ENCODE results near the gene CEL. TPM values are rescaled to one million over a fixed set of nuclear protein-coding genes. Genes with fewer than 3 reads are reported as not detected.

CEL gene
- total RNA-seq, 1 experiment from 2014 or later = 0.61 TPM

DNA sequence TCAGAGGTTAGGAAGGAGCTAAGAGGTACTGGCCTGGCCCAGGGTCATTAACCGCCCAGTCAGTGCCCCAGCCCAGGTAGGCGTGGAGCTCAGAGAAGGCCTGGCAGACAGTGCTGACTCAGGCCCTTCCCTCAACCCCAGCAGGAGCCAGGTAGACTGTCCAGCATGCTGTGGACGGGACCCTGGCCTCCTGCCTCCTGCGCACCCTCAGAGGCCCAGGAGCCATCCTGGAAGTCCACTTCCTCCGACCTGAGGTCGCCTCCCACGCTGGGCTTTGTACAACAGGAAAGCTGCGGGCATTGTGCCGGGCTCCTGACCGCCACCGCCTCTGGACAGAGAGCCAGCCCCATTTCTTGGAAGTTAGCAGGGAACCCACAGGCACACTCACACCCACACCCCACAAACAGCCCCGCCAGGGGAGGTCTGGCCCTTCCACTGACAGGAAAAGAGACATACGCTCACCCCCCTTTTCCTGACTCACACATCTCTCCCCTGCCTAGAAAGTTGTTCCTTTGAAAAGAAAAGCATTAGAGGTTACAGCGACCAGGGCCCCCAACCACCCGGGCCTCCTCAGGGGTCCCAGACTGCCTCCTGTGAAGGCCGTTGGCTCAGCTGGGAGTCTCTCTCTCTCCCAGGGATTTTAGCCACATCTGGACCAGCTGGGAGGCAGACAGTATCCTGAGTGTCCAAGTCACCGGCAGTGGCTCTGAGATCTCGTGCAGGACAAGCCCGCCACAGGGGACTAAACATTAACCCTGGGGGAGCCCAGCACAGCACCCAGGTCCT is 51.6 kb downstream of the CEL start:
- DNase-seq (ENCODE audit: low read depth in 1 of 2, low spot score in 2 of 2) = no peak
- Histone ChIP-seq H3K27ac (no peak overlapping the region), H3K4me1 (replicated peaks) (no peaks in the 10 kb centered on the region), H3K9me3 (replicated peaks) (no peaks in the 10 kb centered on the region), H3K4me3 (no peak overlapping the region), H3K27me3 (replicated peaks) (no peaks in the 10 kb centered on the region), H3K36me3 (no peaks in the 10 kb centered on the region)

DNA sequence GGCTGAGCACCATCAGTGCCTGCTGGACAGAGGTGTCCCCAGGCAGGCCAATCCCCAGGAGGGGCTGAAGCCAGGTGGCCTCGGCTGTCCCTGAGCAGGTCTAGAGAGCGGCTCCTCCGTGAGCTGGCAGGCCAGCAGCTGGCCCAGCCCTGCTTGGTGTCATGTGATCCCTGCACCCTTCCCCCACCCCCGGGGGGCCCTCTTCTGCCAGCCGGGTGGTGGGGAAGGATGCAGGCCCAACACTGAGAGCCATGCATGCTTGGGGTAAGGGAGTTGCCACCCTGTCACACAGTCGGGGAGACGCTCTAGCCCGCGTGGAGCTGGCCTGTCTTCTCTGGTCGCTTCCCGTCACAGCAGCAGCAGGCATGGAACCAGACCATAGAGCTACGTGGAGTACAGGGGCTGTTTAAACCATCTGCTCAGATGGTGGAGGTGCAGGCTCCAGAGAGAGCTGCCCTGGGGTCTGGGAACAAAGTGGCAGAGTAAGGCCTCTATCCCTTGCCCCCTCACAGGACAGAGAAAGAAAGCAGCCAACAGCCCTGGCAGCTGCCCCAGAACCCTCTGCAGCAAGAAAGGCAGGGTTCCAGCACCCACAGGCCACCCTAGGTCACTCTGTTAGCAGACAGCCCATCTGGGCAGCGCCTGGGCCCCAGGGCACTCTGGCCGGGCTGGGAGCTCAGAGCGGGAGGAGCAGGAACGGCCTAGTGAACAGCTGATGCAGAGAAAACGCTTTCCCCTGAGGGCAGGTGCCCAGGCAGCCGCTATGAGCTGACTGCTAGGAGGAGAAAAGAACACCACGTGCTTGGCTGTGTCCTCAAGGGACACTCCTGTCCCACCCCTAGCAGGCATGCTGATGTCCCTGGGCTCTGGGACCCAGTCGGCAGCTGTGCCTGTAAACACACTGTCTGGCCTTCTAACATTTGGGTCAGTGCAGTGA is 52.4 kb downstream of the CEL start:
- H3K27ac ChIP-seq = no peak overlapping the region
- no peaks in the 10 kb centered on the region for H3K27me3 ChIP-seq (replicated peaks)
- no peak overlapping the region for H3K4me3 ChIP-seq
- H3K36me3 ChIP-seq = no peaks in the 10 kb centered on the region
- no peaks in the 10 kb centered on the region for H3K9me3 ChIP-seq (replicated peaks)
- no peak for DNase-seq (ENCODE audit: low read depth in 1 of 2, low spot score in 2 of 2)
- no peaks in the 10 kb centered on the region for H3K4me1 ChIP-seq (replicated peaks)

DNA sequence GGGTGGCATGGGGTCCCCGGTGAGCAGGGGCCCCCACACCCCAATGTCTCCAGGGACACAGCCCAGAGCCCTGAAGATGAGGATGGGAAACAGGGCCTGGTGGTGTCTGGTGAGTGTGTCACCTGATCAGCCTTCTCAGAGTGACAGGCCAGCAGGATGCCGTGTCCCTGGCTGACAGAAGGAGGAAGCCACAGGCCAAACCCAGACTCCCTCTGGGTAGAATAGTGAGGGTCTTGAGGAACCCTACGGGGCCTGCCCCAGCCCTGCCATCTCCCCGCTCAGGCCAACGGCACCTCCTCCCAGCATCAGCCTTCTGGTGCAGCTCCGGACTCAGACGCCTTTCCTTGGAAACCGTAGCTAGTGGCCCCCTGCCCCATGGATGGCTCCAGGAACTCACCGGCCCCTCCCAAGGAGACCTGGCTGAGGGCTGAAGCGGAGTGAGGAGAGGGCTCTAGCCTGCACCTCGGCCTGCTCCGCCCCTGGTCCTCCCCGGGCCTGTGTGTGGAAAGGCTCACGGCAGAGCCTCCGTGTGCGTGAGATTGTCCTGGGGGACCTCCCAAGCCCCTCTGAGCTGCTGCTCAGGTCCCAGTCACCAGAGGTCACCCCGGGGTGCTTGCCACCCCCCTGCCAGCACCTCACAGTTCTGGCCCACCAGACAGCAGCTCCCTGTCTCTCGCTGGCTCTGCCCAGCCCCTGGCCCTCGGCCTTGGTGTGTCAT is 53.3 kb downstream of the CEL start:
- H3K4me3 ChIP-seq = no peak overlapping the region
- H3K27ac ChIP-seq = no peak overlapping the region
- no peaks in the 10 kb centered on the region for H3K4me1 ChIP-seq (replicated peaks)
- no peak for DNase-seq (ENCODE audit: low read depth in 1 of 2, low spot score in 2 of 2)
- H3K27me3 ChIP-seq (replicated peaks) = no peaks in the 10 kb centered on the region
- H3K9me3 ChIP-seq (replicated peaks) = no peaks in the 10 kb centered on the region
- H3K36me3 ChIP-seq = no peaks in the 10 kb centered on the region

DNA sequence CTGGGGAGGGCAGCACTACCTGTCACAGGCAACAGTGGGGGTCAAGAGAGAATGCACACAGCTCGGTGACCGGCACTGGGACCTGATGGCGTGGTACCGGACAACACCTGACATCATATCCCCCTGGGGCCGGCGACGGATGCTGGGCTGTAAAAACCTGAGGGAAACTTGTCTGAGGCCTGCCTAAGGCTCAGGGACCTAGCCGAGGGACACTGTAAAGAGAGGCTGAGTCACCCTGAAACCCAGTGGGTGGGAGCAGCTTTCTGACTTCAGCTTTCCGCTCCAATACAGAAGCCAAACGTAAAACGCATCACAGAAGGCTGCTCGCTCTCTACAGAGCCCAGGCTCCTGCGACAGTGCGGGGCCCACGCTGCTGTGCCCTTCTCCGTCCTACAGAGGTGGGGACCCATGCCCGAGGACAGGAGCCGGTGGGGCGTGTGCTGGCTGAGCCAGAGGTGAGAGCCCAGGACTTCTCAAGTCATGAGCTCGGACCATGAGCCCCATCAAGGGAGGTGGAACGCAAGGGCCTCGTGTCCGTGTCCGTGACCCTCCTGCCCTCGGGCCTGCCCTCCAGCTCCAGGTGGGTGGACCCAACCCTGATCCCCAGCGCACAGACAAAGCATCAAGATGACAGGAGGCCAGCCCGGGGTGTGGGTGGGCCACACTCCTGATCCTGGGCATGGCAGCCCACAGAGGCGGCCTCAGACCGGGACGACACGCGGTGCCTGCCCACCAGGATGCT is 54.0 kb downstream of the CEL start:
- H3K36me3 ChIP-seq = no peaks in the 10 kb centered on the region
- no peak for DNase-seq (ENCODE audit: low read depth in 1 of 2, low spot score in 2 of 2)
- no peaks in the 10 kb centered on the region for H3K27me3 ChIP-seq (replicated peaks)
- H3K4me3 ChIP-seq = no peak overlapping the region
- no peak overlapping the region for H3K27ac ChIP-seq
- H3K4me1 ChIP-seq (replicated peaks) = peaks cover 4% of the 10 kb centered on the region
- no peaks in the 10 kb centered on the region for H3K9me3 ChIP-seq (replicated peaks)

GRCh38 chr9:133116346-133117231 is 54.8 kb downstream of the CEL start:
- H3K4me1 ChIP-seq (replicated peaks) = peaks cover 9% of the 10 kb centered on the region
- no peak overlapping the region for H3K27ac ChIP-seq
- no peaks in the 10 kb centered on the region for H3K27me3 ChIP-seq (replicated peaks)
- no peaks in the 10 kb centered on the region for H3K9me3 ChIP-seq (replicated peaks)
- H3K4me3 ChIP-seq = no peak overlapping the region
- H3K36me3 ChIP-seq = no peaks in the 10 kb centered on the region
- DNase-seq (ENCODE audit: low read depth in 1 of 2, low spot score in 2 of 2) = no peak

DNA sequence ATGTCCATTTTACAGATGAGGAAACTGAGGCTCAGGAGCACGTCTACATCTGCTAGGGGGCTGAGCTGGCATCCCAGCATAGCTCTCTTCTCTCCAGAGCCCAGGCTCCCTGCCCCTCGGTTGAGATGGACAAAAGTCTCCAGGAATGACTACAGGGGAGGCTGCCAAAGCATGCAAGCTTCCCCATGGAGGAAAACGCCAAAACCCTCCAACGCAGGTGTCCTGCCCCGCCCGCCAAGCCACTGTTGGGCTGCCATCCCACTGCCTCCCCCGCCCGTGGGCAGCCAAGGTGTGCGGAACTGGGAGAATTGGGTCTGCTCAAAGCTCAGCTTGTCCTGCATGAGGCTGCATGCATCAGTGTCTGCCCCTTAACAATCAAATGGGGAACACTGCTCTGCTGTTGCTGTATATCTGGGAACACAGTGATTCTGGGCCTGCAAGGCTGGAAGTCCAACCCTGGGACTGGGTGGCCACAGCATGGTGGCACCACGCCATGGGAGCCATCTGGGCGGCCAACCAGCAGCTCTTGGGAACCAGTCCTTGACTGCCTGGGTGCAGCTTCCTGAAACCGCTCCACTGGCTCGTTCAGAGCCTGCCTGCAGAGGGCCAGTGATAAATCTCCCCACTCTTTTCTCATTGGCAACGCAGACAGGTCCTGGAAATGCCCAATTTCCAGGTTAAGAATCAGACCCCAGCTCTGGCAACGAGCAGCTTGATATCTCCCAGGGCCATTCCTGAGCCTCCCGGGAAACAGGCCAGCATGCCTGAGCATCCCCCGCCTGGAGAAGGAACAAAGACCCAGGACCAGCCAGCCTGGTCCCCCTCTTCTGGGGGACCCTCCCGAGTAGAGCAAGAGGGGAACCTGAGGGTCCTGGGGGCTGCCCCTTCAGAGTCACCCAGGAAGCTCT is 55.7 kb downstream of the CEL start:
- Histone ChIP-seq H3K27me3 (replicated peaks) (no peaks in the 10 kb centered on the region), H3K4me3 (no peak overlapping the region), H3K4me1 (replicated peaks) (peaks cover 9% of the 10 kb centered on the region), H3K27ac (no peak overlapping the region), H3K9me3 (replicated peaks) (no peaks in the 10 kb centered on the region), H3K36me3 (no peaks in the 10 kb centered on the region)
- DNase-seq (ENCODE audit: low read depth in 1 of 2, low spot score in 2 of 2) = no peak

GRCh38 chr9:133118179-133118520 is 56.4 kb downstream of the CEL start:
- Histone ChIP-seq H3K4me1 (replicated peaks) (peaks cover 9% of the 10 kb centered on the region), H3K4me3 (no peak overlapping the region), H3K9me3 (replicated peaks) (no peaks in the 10 kb centered on the region), H3K27ac (no peak overlapping the region), H3K27me3 (replicated peaks) (no peaks in the 10 kb centered on the region), H3K36me3 (no peaks in the 10 kb centered on the region)
- no peak for DNase-seq (ENCODE audit: low read depth in 1 of 2, low spot score in 2 of 2)

- Histone ChIP-seq H3K27ac (no peak overlapping the region), H3K4me3 (no peak overlapping the region), H3K9me3 (replicated peaks) (no peaks in the 10 kb centered on the region), H3K4me1 (replicated peaks) (peaks cover 9% of the 10 kb centered on the region), H3K27me3 (replicated peaks) (no peaks in the 10 kb centered on the region), H3K36me3 (no peaks in the 10 kb centered on the region)
- DNase-seq (ENCODE audit: low read depth in 1 of 2, low spot score in 2 of 2) = no peak
These were observed 56.8 kb downstream of the CEL start for GRCh38 chr9:133118568-133118967.

DNA sequence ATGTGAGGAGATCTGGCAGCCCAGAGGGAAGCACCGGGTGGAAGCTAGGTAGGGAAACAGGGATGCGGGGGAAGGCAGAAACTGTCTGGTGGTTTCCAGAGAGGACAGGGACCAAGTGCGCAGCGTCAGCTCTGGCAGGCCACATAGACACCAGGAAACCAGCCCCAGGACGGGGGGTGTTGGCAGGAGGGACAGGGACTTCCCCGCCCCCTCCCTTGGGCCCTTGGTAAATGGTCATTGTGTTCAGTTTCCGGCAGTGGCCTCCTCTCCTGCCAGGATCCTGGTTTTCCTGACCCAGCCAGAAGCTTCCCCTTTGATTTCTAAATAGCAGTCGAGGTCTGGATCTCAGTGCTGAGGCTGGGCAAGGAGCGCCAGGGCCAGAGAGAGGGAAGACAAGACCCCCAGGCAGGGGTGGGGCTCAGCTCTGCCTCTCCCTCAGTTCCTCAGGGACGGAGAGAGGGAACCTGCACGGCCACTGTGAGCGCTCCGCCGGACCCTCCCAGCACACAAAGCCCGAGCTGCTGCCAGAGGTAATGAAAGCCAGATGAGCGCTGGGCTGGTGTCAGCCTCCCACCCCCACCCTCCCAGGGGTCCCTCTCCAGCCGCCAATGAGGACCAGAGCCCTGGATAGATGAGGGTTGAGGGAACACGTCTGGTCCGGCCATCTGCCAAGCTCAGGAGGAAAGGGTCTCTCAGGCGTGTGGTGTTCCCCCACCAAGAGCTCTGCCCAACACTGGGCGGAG is 57.5 kb downstream of the CEL start:
- no peaks in the 10 kb centered on the region for H3K36me3 ChIP-seq
- H3K4me3 ChIP-seq = no peak overlapping the region
- no peak for DNase-seq (ENCODE audit: low read depth in 1 of 2, low spot score in 2 of 2)
- no peak overlapping the region for H3K27ac ChIP-seq
- peaks cover 9% of the 10 kb centered on the region for H3K4me1 ChIP-seq (replicated peaks)
- no peaks in the 10 kb centered on the region for H3K9me3 ChIP-seq (replicated peaks)
- no peaks in the 10 kb centered on the region for H3K27me3 ChIP-seq (replicated peaks)

DNA sequence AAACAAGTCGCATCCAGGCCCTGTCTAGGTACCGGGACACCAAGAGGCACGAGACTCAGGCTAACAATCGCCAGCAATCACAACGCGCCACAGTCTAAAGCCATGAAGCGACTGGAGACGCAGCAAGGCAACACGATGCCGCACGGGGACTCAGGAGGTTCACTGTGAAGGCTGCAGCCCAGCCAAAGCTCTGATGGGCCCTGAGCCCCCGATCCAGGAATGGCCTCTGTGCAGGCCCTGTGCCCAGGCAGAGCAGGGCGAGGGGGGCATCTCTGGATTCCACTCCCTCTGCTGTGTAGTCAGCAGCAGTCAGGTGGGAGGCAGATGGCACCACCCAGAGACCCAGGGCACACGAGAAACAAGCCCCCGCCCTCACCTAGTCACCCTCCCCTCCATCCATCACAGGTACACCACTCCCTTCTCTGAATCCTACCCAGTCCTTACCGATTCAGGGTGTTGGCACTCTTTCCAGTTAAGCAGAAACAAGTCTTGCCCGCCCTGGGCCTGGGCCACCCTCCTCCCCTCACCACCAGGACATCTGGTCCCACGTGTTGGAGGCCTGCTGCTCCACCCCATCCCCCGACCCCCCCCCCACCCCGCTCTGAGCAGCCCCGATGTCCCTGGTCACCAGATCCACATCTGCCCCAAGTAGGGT is 58.2 kb downstream of the CEL start:
- Histone ChIP-seq H3K9me3 (replicated peaks) (no peaks in the 10 kb centered on the region), H3K36me3 (no peaks in the 10 kb centered on the region), H3K4me3 (peak overlapping the region; percentile 67; the same call in 1 of the 2 replicates), H3K4me1 (replicated peaks) (peaks cover 9% of the 10 kb centered on the region), H3K27ac (no peak overlapping the region), H3K27me3 (replicated peaks) (no peaks in the 10 kb centered on the region)
- DNase-seq (ENCODE audit: low read depth in 1 of 2, low spot score in 2 of 2) = no peak
